K562 (cell line): ENCODE data around the gene CENPX. TPM values are rescaled to one million over a fixed set of nuclear protein-coding genes. Genes with fewer than 3 reads are reported as not detected.

Source experiments
- CAMTA2 ChIP-seq: fragments of 250-450 bp; sonication (Bioruptor Pico); conservative IDR thresholded peaks from 2 replicates; pipeline ENCODE4 v1.5.1; 2022
- CEBPG ChIP-seq, 3 experiments: fragments of 200-800 bp in 1 of 3; sonication (Bioruptor generic) in 1 of 3; sonication (generic) in 1 of 3; formaldehyde crosslinking in 1 of 3; IDR thresholded peaks in 2 of 3; conservative IDR thresholded peaks in 1 of 3; 2 replicates each; pipeline versions ENCODE4 v1.6.1 to v1.8.0; 2016 to 2022; ENCODE audit warnings: missing compliant biosample characterization in 2 of 3, missing genetic modification characterization in 2 of 3, mild to moderate bottlenecking in 1 of 3, missing genetic modification reagents in 1 of 3
- FUS ChIP-seq: fragments of 200-400 bp; formaldehyde crosslinking; optimal IDR thresholded peaks from 2 replicates; pipeline ENCODE3; 2017; ENCODE audit warnings: low read depth, low read length
- HLTF ChIP-seq: fragments of 450-650 bp; IDR thresholded peaks from 2 replicates; pipeline ENCODE4 v1.6.1; 2016
- HNRNPH1 ChIP-seq: fragments of 200-400 bp; formaldehyde crosslinking; optimal IDR thresholded peaks from 2 replicates; pipeline ENCODE3; 2017; ENCODE audit warnings: low read depth, mild to moderate bottlenecking, low read length, moderate library complexity
- KLF1 ChIP-seq: fragments of 450-650 bp; IDR thresholded peaks from 2 replicates; pipeline ENCODE4 v1.6.1; 2016; ENCODE audit warnings: missing genetic modification characterization, missing compliant biosample characterization
- SIX5 ChIP-seq, 2 experiments: IDR thresholded peaks; 2 replicates each; pipeline ENCODE4 v1.6.1; 2011; ENCODE audit warnings: low read length in 2 of 2, borderline replicate concordance in 1 of 2, low read depth in 1 of 2, mild to moderate bottlenecking in 1 of 2, moderate library complexity in 1 of 2; ENCODE audit not compliant: insufficient read depth in 1 of 2
- SOX6 ChIP-seq: fragments of 450-650 bp; IDR thresholded peaks from 2 replicates; pipeline ENCODE4 v1.6.1; 2014; ENCODE audit warnings: mild to moderate bottlenecking
- SRSF1 ChIP-seq: fragments of 200-400 bp; formaldehyde crosslinking; IDR thresholded peaks from 2 replicates; pipeline ENCODE4 v1.6.1; 2017; ENCODE audit warnings: mild to moderate bottlenecking, low read depth, low read length, moderate library complexity
- STAG1 ChIP-seq: sonication (generic); formaldehyde crosslinking; IDR thresholded peaks from 2 replicates; pipeline ENCODE4 v1.5.0; 2020; ENCODE audit warnings: missing genetic modification reagents, borderline replicate concordance
- TRIM28 ChIP-seq: fragments of 450-650 bp; IDR thresholded peaks from 2 replicates; pipeline ENCODE4 v1.6.1; 2017
- ZNF140 ChIP-seq: fragments of 250-450 bp; sonication (Bioruptor Pico); IDR thresholded peaks from 2 replicates; pipeline ENCODE4 v1.8.0; 2021; ENCODE audit warnings: moderate library complexity, mild to moderate bottlenecking, inconsistent platforms
- ZNF146 ChIP-seq: IDR thresholded peaks from one replicate; pipeline ENCODE4 v1.6.1; 2018; ENCODE audit warnings: missing compliant biosample characterization; ENCODE audit not compliant: unreplicated experiment
- ZNF165 ChIP-seq: fragments of 250-450 bp; sonication (Bioruptor Pico); IDR thresholded peaks from 2 replicates; pipeline ENCODE4 v1.4.0; 2020; ENCODE audit warnings: borderline replicate concordance
- ZNF707 ChIP-seq: fragments of 250-450 bp; sonication (Bioruptor Pico); conservative IDR thresholded peaks from 2 replicates; pipeline ENCODE4 v1.8.0; 2022; ENCODE audit warnings: inconsistent platforms, mild to moderate bottlenecking, moderate library complexity
- ZZZ3 ChIP-seq: fragments of 450-650 bp; IDR thresholded peaks from 2 replicates; pipeline ENCODE4 v1.6.1; 2016; ENCODE audit warnings: antibody characterized with exemption, mild to moderate bottlenecking, moderate library complexity
- polyA plus RNA-seq, 8 experiments: library from polyadenylated mRNA; depleted of rRNA in 4 of 8; stranded (reverse) in 5 of 8; unstranded in 3 of 8; fragments of >200 nt; fragmentation: Nextera tagmentation in 2 of 8; fragmentation: Illumina TruSeq in 1 of 8; extraction: Ambion mirVana in 2 of 8; extraction: Trizol in 1 of 8; gene quantifications; 2 replicates each; pipeline versions ENCODE4 v1.2.1 to v1.2.3, GENCODE V29; 2011 to 2014; ENCODE audit warnings: inconsistent platforms in 1 of 8, missing spikeins in 1 of 8
- total RNA-seq, 7 experiments: library from RNA; depleted of rRNA in 6 of 7; stranded (reverse); fragments of >200 nt in 6 of 7; fragmentation: Illumina TruSeq in 2 of 7; extraction: Trizol in 2 of 7; gene quantifications; 2 replicates each; pipeline versions ENCODE4 v1.2.1 to v1.2.3, GENCODE V29; 2011 to 2021; ENCODE audit warnings: low replicate concordance in 1 of 7
- TF ChIP-seq, protein P1 (sequence below): fragments of 250-450 bp; sonication (Bioruptor Pico); IDR thresholded peaks from 2 replicates; pipeline ENCODE4 v1.4.0; 2020
- TF ChIP-seq, protein P2 (sequence below): fragments of 250-450 bp; sonication (Bioruptor Pico); IDR thresholded peaks from 2 replicates; pipeline ENCODE4 v1.8.0; 2021; ENCODE audit warnings: mild to moderate bottlenecking, moderate library complexity
- TF ChIP-seq, protein P3 (sequence below): fragments of 450-650 bp; IDR thresholded peaks from 2 replicates; pipeline ENCODE4 v1.6.1; 2016; ENCODE audit warnings: low read depth, mild to moderate bottlenecking, moderate library complexity
- TF ChIP-seq, protein P4 (sequence below): sonication (generic); formaldehyde crosslinking; IDR thresholded peaks from 2 replicates; pipeline ENCODE4 v1.9.0; 2022; ENCODE audit warnings: mild to moderate bottlenecking, missing genetic modification reagents

CENPX gene
- total and polyA plus RNA-seq, 9 of the 15 experiments (the other 6 are each of a cell fraction or from before 2014, with no cell fraction given), result 32.7 to 352 (median 127) TPM

DNA sequence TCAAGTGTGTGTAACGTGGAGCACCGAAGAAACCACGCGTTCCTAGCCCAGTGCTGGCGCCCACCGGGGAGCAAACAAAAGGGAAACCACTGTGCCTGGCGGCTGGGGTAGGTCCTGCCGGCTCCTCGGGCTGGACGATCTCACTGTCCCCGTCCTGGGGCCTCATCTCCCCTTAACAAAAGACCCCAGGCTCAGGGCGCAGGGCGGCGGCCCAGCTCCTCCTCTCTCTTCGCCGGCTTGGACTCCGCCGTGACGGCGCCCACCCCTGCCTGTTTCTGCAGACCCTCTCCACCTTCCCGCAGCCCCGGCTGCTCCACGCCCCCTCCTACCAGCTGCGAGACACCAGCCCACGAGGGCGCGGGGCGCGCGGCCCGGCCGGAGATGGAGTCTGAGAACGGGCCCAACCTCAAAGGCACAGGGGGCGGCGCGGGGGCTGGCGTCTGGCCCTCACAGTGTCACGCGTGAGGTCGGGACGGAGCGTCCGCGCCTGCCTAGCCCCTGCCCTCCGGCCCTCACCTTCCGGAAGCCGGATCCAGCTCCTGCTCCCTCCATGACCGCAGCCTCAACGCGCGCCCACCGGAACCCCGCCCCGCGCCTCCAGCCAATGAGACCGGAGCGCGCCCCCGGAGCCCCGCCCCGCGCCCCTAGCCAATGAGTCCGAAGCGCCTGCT is at the start of gene CENPX (continued):
- TF ChIP-seq, protein P1, sequence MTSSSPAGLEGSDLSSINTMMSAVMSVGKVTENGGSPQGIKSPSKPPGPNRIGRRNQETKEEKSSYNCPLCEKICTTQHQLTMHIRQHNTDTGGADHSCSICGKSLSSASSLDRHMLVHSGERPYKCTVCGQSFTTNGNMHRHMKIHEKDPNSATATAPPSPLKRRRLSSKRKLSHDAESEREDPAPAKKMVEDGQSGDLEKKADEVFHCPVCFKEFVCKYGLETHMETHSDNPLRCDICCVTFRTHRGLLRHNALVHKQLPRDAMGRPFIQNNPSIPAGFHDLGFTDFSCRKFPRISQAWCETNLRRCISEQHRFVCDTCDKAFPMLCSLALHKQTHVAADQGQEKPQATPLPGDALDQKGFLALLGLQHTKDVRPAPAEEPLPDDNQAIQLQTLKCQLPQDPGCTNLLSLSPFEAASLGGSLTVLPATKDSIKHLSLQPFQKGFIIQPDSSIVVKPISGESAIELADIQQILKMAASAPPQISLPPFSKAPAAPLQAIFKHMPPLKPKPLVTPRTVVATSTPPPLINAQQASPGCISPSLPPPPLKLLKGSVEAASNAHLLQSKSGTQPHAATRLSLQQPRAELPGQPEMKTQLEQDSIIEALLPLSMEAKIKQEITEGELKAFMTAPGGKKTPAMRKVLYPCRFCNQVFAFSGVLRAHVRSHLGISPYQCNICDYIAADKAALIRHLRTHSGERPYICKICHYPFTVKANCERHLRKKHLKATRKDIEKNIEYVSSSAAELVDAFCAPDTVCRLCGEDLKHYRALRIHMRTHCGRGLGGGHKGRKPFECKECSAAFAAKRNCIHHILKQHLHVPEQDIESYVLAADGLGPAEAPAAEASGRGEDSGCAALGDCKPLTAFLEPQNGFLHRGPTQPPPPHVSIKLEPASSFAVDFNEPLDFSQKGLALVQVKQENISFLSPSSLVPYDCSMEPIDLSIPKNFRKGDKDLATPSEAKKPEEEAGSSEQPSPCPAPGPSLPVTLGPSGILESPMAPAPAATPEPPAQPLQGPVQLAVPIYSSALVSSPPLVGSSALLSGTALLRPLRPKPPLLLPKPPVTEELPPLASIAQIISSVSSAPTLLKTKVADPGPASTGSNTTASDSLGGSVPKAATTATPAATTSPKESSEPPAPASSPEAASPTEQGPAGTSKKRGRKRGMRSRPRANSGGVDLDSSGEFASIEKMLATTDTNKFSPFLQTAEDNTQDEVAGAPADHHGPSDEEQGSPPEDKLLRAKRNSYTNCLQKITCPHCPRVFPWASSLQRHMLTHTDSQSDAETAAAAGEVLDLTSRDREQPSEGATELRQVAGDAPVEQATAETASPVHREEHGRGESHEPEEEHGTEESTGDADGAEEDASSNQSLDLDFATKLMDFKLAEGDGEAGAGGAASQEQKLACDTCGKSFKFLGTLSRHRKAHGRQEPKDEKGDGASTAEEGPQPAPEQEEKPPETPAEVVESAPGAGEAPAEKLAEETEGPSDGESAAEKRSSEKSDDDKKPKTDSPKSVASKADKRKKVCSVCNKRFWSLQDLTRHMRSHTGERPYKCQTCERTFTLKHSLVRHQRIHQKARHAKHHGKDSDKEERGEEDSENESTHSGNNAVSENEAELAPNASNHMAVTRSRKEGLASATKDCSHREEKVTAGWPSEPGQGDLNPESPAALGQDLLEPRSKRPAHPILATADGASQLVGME, result no peak
- TF ChIP-seq CEBPG (CRISPR knock-in tag; IDR thresholded peaks at IDR 0.05), result no peak
- no peak for TF ChIP-seq CEBPG (tag; conservative IDR thresholded peaks at IDR 0.05 in 1 of 2, IDR thresholded peaks at IDR 0.05 in 1 of 2)
- 0 out of 2 replicates have a peak, but pooled peaks have one; percentile 76 for TF ChIP-seq SRSF1
- TF ChIP-seq, protein P2, sequence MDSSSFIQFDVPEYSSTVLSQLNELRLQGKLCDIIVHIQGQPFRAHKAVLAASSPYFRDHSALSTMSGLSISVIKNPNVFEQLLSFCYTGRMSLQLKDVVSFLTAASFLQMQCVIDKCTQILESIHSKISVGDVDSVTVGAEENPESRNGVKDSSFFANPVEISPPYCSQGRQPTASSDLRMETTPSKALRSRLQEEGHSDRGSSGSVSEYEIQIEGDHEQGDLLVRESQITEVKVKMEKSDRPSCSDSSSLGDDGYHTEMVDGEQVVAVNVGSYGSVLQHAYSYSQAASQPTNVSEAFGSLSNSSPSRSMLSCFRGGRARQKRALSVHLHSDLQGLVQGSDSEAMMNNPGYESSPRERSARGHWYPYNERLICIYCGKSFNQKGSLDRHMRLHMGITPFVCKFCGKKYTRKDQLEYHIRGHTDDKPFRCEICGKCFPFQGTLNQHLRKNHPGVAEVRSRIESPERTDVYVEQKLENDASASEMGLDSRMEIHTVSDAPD (CRISPR knock-in tag), result no peak
- no peak for TF ChIP-seq HNRNPH1
- no peak for TF ChIP-seq ZNF707 (CRISPR knock-in tag)
- TF ChIP-seq ZNF140, result no peak
- no peak for TF ChIP-seq SIX5 (IDR thresholded peaks at IDR 0.05; ENCODE audit: borderline replicate concordance in 1 of 2, insufficient read depth in 1 of 2, low read depth in 1 of 2, low read length in 2 of 2)
- TF ChIP-seq, protein P3, sequence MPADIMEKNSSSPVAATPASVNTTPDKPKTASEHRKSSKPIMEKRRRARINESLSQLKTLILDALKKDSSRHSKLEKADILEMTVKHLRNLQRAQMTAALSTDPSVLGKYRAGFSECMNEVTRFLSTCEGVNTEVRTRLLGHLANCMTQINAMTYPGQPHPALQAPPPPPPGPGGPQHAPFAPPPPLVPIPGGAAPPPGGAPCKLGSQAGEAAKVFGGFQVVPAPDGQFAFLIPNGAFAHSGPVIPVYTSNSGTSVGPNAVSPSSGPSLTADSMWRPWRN, result no peak
- TF ChIP-seq TRIM28, result no peak
- TF ChIP-seq STAG1 (CRISPR knock-in tag), result no peak; the same call in 1 of the 2 replicates
- TF ChIP-seq FUS, result no peak
- TF ChIP-seq SOX6, result no peak
- TF ChIP-seq HLTF, result no peak
- 0 out of 2 replicates have a peak, but pooled peaks have one; percentile 38 for TF ChIP-seq KLF1 (tag)
- no peak for TF ChIP-seq ZNF146
- TF ChIP-seq CAMTA2 (CRISPR knock-in tag), result no peak
- no peak for TF ChIP-seq ZNF165
- no peak for TF ChIP-seq ZZZ3
- TF ChIP-seq, protein P4, sequence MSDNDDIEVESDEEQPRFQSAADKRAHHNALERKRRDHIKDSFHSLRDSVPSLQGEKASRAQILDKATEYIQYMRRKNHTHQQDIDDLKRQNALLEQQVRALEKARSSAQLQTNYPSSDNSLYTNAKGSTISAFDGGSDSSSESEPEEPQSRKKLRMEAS (CRISPR knock-in tag), result peak; percentile 66; the same call in 1 of the 2 replicates
